Measurements from ENCODE around the gene LAT.

- no peak for TF ChIP-seq CTCF (IDR thresholded peaks at IDR 0.05)
- TF ChIP-seq POLR2A (IDR thresholded peaks at IDR 0.05) = no peak
Measured at GRCh38 chr16:28975158-28975599, 9.7 kb upstream of the LAT start.
